ENCODE data around the gene LINGO1.
A peak's percentile ranks its signal among the peaks of the same experiment; 100 is the strongest.

DNA sequence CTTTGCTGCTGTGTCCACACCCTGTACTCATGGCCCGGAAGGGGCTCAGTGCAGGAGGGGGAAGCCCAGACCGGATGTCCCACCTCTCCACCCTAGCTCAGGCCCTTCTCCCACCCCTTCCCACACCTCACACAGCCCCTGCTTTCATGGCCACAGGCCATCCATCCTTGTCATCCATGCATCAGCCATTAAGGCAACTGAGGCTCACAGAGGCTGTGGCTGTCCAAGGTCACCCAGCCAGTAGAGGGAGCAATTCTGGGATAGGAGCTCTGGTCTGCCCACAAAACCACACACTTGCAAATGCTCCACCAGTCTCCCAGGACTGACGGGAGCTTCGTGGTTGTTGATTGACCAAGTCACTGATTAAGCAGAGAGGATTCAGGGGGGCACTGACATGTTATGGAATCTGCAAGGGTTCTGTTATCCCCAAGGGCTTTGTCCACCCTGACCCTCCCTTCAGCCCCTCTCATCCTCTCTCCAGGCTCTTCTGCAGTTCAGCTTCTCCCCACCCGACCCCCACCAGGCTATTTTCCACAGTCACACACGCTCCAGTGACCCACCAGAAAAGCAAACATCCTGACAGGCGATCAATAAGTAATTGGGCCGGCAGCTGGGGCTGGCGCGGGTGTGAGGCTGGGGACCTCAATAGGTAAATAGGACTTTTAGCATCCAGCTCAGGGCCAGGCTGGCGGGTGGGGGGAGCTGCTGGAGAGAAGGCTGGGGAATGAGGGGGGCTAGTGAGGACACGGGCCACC is 15.1 kb downstream of the LINGO1 start:
- TF ChIP-seq, protein P1, sequence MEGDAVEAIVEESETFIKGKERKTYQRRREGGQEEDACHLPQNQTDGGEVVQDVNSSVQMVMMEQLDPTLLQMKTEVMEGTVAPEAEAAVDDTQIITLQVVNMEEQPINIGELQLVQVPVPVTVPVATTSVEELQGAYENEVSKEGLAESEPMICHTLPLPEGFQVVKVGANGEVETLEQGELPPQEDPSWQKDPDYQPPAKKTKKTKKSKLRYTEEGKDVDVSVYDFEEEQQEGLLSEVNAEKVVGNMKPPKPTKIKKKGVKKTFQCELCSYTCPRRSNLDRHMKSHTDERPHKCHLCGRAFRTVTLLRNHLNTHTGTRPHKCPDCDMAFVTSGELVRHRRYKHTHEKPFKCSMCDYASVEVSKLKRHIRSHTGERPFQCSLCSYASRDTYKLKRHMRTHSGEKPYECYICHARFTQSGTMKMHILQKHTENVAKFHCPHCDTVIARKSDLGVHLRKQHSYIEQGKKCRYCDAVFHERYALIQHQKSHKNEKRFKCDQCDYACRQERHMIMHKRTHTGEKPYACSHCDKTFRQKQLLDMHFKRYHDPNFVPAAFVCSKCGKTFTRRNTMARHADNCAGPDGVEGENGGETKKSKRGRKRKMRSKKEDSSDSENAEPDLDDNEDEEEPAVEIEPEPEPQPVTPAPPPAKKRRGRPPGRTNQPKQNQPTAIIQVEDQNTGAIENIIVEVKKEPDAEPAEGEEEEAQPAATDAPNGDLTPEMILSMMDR (IDR thresholded peaks at IDR 0.05) = peak; percentile 52
- TF ChIP-seq, protein P2, sequence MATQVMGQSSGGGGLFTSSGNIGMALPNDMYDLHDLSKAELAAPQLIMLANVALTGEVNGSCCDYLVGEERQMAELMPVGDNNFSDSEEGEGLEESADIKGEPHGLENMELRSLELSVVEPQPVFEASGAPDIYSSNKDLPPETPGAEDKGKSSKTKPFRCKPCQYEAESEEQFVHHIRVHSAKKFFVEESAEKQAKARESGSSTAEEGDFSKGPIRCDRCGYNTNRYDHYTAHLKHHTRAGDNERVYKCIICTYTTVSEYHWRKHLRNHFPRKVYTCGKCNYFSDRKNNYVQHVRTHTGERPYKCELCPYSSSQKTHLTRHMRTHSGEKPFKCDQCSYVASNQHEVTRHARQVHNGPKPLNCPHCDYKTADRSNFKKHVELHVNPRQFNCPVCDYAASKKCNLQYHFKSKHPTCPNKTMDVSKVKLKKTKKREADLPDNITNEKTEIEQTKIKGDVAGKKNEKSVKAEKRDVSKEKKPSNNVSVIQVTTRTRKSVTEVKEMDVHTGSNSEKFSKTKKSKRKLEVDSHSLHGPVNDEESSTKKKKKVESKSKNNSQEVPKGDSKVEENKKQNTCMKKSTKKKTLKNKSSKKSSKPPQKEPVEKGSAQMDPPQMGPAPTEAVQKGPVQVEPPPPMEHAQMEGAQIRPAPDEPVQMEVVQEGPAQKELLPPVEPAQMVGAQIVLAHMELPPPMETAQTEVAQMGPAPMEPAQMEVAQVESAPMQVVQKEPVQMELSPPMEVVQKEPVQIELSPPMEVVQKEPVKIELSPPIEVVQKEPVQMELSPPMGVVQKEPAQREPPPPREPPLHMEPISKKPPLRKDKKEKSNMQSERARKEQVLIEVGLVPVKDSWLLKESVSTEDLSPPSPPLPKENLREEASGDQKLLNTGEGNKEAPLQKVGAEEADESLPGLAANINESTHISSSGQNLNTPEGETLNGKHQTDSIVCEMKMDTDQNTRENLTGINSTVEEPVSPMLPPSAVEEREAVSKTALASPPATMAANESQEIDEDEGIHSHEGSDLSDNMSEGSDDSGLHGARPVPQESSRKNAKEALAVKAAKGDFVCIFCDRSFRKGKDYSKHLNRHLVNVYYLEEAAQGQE (IDR thresholded peaks at IDR 0.05) = no peak
- TF ChIP-seq POLR2A (IDR thresholded peaks at IDR 0.05; ENCODE audit: low read length) = no peak
- no peak for TF ChIP-seq KDM1A (IDR thresholded peaks at IDR 0.05; ENCODE audit: low read depth)
- no peak for TF ChIP-seq SMC3 (IDR thresholded peaks at IDR 0.05)
- TF ChIP-seq MAZ (IDR thresholded peaks at IDR 0.05; ENCODE audit: borderline replicate concordance, low read depth, low read length) = no peak
- TF ChIP-seq, protein P3, sequence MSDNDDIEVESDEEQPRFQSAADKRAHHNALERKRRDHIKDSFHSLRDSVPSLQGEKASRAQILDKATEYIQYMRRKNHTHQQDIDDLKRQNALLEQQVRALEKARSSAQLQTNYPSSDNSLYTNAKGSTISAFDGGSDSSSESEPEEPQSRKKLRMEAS (IDR thresholded peaks at IDR 0.05) = no peak
- TF ChIP-seq, protein P4, sequence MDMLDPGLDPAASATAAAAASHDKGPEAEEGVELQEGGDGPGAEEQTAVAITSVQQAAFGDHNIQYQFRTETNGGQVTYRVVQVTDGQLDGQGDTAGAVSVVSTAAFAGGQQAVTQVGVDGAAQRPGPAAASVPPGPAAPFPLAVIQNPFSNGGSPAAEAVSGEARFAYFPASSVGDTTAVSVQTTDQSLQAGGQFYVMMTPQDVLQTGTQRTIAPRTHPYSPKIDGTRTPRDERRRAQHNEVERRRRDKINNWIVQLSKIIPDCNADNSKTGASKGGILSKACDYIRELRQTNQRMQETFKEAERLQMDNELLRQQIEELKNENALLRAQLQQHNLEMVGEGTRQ (IDR thresholded peaks at IDR 0.05) = no peak
- no peak for TF ChIP-seq BHLHE40 (IDR thresholded peaks at IDR 0.05; ENCODE audit: low read depth, low read length)
- no peak for TF ChIP-seq JUNB (IDR thresholded peaks at IDR 0.05)
- TF ChIP-seq NR3C1 (IDR thresholded peaks at IDR 0.05) = no peak
- TF ChIP-seq, protein P5, sequence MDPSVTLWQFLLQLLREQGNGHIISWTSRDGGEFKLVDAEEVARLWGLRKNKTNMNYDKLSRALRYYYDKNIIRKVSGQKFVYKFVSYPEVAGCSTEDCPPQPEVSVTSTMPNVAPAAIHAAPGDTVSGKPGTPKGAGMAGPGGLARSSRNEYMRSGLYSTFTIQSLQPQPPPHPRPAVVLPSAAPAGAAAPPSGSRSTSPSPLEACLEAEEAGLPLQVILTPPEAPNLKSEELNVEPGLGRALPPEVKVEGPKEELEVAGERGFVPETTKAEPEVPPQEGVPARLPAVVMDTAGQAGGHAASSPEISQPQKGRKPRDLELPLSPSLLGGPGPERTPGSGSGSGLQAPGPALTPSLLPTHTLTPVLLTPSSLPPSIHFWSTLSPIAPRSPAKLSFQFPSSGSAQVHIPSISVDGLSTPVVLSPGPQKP (IDR thresholded peaks at IDR 0.05; ENCODE audit: low read depth, low read length) = no peak
- TF ChIP-seq NFE2L2 (conservative IDR thresholded peaks at IDR 0.05; ENCODE audit: low read length) = no peak
- no peak for TF ChIP-seq CEBPB (IDR thresholded peaks at IDR 0.05)
